HFFc6 (cell line): ENCODE measurements around the gene GMPPA. TPM values are rescaled to one million over a fixed set of nuclear protein-coding genes. Genes with fewer than 3 reads are reported as not detected.

ENCODE experiments used
- DNase-seq: peaks from one replicate; pipeline ENCODE4 v3.0.0-alpha.2; 2018
- H3K27ac Mint-ChIP-seq: 2 replicates; pipeline ENCODE4 v1.8.0; 2020; ENCODE audit warnings: mild to moderate bottlenecking, mixed read lengths
- H3K27me3 Mint-ChIP-seq: 2 replicates; pipeline ENCODE4 v1.8.0; 2021; ENCODE audit warnings: mild to moderate bottlenecking, moderate library complexity, mixed read lengths; ENCODE audit not compliant: insufficient read depth
- H3K36me3 Mint-ChIP-seq: 2 replicates; pipeline ENCODE4 v1.8.0; 2021; ENCODE audit warnings: low read depth, mixed read lengths
- H3K4me1 Mint-ChIP-seq: 2 replicates; pipeline ENCODE4 v1.8.0; 2020; ENCODE audit warnings: low read depth, mixed read lengths
- H3K4me3 Mint-ChIP-seq: 2 replicates; pipeline ENCODE4 v1.8.0; 2020; ENCODE audit warnings: mild to moderate bottlenecking, moderate library complexity, mixed read lengths
- H3K9me3 Mint-ChIP-seq: 2 replicates; pipeline ENCODE4 v1.8.0; 2020; ENCODE audit warnings: mild to moderate bottlenecking, mixed read lengths
- total RNA-seq, 6 experiments: library from RNA; stranded (reverse); fragmentation: NEBNext Ultra II Directional; extraction: Animal tissue kit (Norgen Biotek cat#: 25700); gene quantifications; 2 replicates in 1 of 6; 3 replicates in 5 of 6; pipeline ENCODE4 v1.2.3, GENCODE V29; 2021
- TF ChIP-seq, protein P1 (sequence below): fragments of 200-600 bp; sonication (generic); IDR thresholded peaks from 2 replicates; pipeline ENCODE4 v1.5.0; 2021; ENCODE audit warnings: antibody characterized with exemption, mild to moderate bottlenecking

Gene GMPPA
- total RNA-seq, 6 experiments from 2014 or later = 68.9 to 85.3 (median 74.1) TPM

DNA sequence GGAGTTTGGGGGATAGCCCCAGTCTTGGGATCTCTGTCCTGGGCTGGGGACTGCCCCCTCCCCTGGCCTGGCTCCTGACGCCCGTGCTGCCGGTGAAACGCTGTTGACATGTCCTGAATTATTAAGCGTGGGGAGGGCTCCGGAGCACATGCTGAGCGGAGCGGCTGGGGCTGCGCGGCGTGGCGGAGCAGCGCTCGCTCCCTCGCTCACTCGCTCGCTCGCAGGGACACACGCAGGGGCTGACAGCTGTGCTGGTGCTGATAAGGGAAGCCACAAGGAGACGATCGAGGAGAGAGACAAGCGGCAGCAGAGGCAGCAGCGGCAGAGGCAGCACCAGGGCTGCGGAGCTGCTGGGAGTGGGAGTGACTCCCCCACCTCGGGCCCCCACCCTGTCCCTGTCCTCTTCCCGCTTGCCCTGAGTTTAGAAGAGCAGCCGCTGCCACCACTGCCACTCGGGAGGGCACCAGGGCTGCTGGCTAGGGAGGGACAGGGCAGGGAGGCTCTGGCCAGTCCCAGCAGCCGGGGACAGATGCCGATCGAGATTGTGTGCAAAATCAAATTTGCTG is 15.6 kb downstream of the GMPPA start, which contains the start of gene ASIC4:
Gene ASIC4, plus strand, starts transcription at position 287 of the 566 bp plus-strand sequence. Its CDS starts 243 bp downstream, at position 530.
- Mint-ChIP-seq H3K4me1 (peaks cover 28% of the 10 kb centered on the region), H3K27ac (no peak within 1 kb of the TSS), H3K36me3 (no peaks in the 10 kb centered on the region), H3K9me3 (no peaks in the 10 kb centered on the region), H3K27me3 (peaks cover 39% of the 10 kb centered on the region), H3K4me3 (no peak within 1 kb of the TSS)
- no peak for DNase-seq
- TF ChIP-seq, protein P1, sequence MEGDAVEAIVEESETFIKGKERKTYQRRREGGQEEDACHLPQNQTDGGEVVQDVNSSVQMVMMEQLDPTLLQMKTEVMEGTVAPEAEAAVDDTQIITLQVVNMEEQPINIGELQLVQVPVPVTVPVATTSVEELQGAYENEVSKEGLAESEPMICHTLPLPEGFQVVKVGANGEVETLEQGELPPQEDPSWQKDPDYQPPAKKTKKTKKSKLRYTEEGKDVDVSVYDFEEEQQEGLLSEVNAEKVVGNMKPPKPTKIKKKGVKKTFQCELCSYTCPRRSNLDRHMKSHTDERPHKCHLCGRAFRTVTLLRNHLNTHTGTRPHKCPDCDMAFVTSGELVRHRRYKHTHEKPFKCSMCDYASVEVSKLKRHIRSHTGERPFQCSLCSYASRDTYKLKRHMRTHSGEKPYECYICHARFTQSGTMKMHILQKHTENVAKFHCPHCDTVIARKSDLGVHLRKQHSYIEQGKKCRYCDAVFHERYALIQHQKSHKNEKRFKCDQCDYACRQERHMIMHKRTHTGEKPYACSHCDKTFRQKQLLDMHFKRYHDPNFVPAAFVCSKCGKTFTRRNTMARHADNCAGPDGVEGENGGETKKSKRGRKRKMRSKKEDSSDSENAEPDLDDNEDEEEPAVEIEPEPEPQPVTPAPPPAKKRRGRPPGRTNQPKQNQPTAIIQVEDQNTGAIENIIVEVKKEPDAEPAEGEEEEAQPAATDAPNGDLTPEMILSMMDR = no peak

DNA sequence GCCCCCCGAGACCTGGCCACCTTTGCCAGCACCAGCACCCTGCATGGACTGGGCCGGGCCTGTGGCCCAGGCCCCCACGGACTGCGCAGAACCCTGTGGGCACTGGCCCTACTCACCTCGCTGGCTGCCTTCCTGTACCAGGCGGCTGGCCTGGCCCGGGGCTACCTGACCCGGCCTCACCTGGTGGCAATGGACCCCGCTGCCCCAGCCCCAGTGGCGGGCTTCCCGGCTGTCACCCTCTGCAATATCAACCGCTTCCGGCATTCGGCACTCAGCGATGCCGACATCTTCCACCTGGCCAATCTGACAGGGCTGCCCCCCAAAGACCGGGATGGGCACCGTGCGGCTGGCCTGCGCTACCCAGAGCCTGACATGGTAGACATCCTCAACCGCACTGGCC is 16.1 kb downstream of the GMPPA start:
- Mint-ChIP-seq H3K27ac (no peak overlapping the region), H3K36me3 (no peaks in the 10 kb centered on the region), H3K9me3 (no peaks in the 10 kb centered on the region), H3K4me3 (no peak overlapping the region), H3K4me1 (peaks cover 28% of the 10 kb centered on the region), H3K27me3 (peaks cover 39% of the 10 kb centered on the region)
- TF ChIP-seq, protein P1 = no peak
- DNase-seq = no peak

DNA sequence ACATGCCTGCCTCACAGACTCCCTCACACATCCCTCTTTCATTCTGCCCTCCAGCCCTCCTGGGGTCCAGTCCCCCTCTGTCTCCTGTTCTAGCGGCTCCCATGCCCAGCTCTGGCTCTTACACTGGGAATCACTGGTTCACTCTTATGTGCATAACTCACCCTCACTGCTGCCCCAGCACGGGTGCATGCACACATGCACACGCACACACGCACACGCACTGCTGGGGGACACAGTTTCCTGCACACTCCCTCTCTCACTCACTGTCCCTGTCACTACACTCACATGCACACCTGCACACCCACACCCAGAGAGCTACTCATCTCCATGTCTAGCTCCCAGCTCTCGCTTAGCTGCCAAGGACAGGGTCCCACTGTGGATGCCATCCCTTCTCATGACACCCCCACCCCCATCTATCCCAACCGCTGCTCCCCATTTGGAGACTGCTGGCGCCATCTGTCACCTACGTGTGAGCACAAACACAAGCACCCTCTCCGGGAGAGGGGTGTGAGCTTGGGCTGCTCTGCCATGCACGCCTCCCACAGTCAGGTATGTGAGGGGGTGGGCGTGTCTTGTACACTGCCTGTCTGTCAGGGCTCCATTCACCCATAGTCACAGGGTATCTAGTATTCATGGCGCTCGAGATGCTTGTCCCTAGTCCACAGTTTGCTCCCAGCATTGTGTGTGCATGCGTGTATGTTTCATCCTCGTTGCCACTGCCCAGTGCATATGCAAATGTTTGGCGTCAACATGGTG is 17.4 kb downstream of the GMPPA start:
- no peaks in the 10 kb centered on the region for H3K36me3 Mint-ChIP-seq
- peaks cover 33% of the 10 kb centered on the region for H3K4me1 Mint-ChIP-seq
- no peak overlapping the region for H3K4me3 Mint-ChIP-seq
- H3K27me3 Mint-ChIP-seq = peaks cover 35% of the 10 kb centered on the region
- no peaks in the 10 kb centered on the region for H3K9me3 Mint-ChIP-seq
- H3K27ac Mint-ChIP-seq = no peak overlapping the region
- DNase-seq = no peak
- TF ChIP-seq, protein P1 = no peak

- TF ChIP-seq, protein P1 = no peak
- Mint-ChIP-seq H3K4me1 (peaks cover 41% of the 10 kb centered on the region), H3K4me3 (no peak overlapping the region), H3K27ac (no peak overlapping the region), H3K27me3 (peaks cover 33% of the 10 kb centered on the region), H3K9me3 (no peaks in the 10 kb centered on the region), H3K36me3 (no peaks in the 10 kb centered on the region)
- no peak for DNase-seq
Measured at GRCh38 chr2:219516888-219517287, 18.2 kb downstream of the GMPPA start.

GRCh38 chr2:219517954-219518778 is 19.5 kb downstream of the GMPPA start:
- Mint-ChIP-seq H3K4me1 (peaks cover 45% of the 10 kb centered on the region), H3K4me3 (no peak overlapping the region), H3K27me3 (peaks cover 24% of the 10 kb centered on the region), H3K9me3 (no peaks in the 10 kb centered on the region), H3K36me3 (no peaks in the 10 kb centered on the region), H3K27ac (no peak overlapping the region)
- no peak for DNase-seq
- TF ChIP-seq, protein P1 = no peak
